ENCODE data around the gene TRPC4AP.

TRPC4AP gene

DNA sequence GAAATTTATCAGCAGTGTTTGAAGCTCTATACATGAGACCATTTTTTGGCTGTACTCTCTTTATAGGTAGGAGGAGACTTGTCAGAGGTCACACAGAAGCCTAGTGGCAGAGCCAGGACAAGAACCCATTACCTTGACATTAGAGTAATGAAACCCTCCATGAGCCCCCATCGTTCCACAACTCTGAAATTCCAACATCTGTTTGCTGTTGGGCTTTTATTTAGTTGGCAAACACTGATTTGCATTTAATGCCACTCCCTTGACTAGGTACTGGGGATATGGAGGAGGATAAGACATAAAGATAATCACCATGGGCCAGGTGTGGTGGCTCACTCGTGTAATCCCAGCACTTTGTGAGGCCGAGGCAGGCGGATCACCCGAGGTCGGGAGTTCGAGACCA lies 138.6 kb downstream of the TRPC4AP start:
- TF ChIP-seq, protein P1, sequence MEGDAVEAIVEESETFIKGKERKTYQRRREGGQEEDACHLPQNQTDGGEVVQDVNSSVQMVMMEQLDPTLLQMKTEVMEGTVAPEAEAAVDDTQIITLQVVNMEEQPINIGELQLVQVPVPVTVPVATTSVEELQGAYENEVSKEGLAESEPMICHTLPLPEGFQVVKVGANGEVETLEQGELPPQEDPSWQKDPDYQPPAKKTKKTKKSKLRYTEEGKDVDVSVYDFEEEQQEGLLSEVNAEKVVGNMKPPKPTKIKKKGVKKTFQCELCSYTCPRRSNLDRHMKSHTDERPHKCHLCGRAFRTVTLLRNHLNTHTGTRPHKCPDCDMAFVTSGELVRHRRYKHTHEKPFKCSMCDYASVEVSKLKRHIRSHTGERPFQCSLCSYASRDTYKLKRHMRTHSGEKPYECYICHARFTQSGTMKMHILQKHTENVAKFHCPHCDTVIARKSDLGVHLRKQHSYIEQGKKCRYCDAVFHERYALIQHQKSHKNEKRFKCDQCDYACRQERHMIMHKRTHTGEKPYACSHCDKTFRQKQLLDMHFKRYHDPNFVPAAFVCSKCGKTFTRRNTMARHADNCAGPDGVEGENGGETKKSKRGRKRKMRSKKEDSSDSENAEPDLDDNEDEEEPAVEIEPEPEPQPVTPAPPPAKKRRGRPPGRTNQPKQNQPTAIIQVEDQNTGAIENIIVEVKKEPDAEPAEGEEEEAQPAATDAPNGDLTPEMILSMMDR (IDR thresholded peaks at IDR 0.05; ENCODE audit: low read depth, low read length), result no peak
- Histone ChIP-seq H3K27ac (no peak overlapping the region), H3K27me3 (ENCODE audit: insufficient read depth, low read depth, severe bottlenecking) (no peaks in the 10 kb centered on the region), H3K4me3 (ENCODE audit: low read depth, low read length) (no peak overlapping the region), H3K36me3 (peaks cover 12% of the 10 kb centered on the region), H3K9me3 (ENCODE audit: severe bottlenecking) (no peaks in the 10 kb centered on the region)
- no peak for DNase-seq

DNA sequence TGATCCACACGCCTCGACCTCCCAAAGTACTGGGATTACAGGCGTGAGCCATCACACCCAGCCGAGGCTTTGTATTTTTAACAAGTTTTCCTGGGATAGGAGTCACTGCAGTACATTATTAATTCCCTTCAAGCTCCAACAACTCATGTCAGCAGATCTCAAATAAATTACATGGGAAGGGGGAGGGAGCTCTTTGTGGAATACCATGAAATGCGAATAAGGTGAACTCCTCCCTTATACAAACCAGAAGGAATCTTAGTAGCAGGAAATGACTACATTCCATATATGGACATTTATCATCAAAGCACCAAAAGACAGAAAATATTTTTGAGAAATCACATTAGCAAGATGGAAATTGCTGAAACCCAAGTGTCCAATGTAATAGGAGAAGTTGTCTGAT lies 139.9 kb downstream of the TRPC4AP start:
- Histone ChIP-seq H3K9me3 (ENCODE audit: severe bottlenecking) (no peaks in the 10 kb centered on the region), H3K27me3 (ENCODE audit: insufficient read depth, low read depth, severe bottlenecking) (no peaks in the 10 kb centered on the region), H3K36me3 (peaks cover 17% of the 10 kb centered on the region), H3K27ac (no peak overlapping the region), H3K4me3 (ENCODE audit: low read depth, low read length) (no peak overlapping the region)
- TF ChIP-seq, protein P1 (IDR thresholded peaks at IDR 0.05; ENCODE audit: low read depth, low read length), result no peak
- no peak for DNase-seq

Measured in WERI-Rb-1 (cell line).